Hematopoietic multipotent progenitor cell treated with erythropoietin and hydrocortisone succinate and interleukin-3 and kit ligand, for 17 days (in vitro differentiated cells): Measurements from ENCODE around the gene FAM184A.
"Not testable (repeated sequence)": the region's sequence is repeated elsewhere in the genome, so short reads cannot be mapped to it uniquely, and the experiment has no call there.

Experiments used
- DNase-seq: peaks from one replicate; pipeline ENCODE4 v3.0.0-alpha.2; 2015; ENCODE audit warnings: low spot score

Gene FAM184A

GRCh38 chr6:119052292-119052889 is 26.1 kb downstream of the FAM184A start:
- DNase-seq: no peak

GRCh38 chr6:119044255-119044654 is 34.2 kb downstream of the FAM184A start:
- DNase-seq: no peak

DNA sequence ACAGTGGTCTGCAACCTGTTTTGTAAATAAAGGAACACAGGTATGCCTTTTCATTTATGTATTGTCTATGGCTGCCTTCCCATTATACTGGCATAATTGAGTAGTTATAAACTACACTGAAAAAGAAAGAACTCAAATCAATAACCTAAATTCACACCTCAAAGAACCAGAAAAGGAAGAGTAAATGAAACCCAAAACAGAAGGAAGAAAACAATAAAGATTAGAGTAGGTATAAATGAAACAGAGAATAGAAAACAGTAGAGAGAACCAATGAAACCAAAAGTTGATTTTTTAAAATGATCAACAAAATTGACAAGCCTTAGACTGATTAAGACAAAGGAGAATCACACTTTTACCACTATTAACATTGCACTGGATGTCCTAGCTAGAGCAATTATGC is 34.7 kb downstream of the FAM184A start:
- DNase-seq: no peak

- no peak for DNase-seq
Observed at GRCh38 chr6:119043265-119043664, 35.2 kb downstream of the FAM184A start.

- no peak for DNase-seq
Observed at GRCh38 chr6:119040636-119041035, 37.8 kb downstream of the FAM184A start.

DNA sequence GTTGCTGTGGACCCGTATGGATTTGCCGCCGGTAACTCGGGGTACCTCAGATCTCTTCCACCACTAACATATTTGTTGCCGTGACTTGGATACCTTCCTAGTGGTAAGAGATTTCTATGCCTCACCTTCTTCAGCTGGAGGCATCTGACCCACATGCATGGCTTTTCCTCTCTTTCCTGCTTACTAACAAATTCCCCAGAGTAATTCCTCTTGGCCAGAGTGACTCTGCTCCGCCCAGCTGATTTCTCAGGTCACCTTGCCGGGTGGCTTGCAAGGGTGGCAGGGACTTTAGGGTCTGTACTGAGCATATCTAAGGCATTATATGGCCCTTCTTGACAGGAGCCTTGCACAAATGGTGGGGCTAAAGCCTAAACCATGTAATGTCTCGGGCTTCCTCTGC is 38.2 kb downstream of the FAM184A start:
- no peak for DNase-seq

DNA sequence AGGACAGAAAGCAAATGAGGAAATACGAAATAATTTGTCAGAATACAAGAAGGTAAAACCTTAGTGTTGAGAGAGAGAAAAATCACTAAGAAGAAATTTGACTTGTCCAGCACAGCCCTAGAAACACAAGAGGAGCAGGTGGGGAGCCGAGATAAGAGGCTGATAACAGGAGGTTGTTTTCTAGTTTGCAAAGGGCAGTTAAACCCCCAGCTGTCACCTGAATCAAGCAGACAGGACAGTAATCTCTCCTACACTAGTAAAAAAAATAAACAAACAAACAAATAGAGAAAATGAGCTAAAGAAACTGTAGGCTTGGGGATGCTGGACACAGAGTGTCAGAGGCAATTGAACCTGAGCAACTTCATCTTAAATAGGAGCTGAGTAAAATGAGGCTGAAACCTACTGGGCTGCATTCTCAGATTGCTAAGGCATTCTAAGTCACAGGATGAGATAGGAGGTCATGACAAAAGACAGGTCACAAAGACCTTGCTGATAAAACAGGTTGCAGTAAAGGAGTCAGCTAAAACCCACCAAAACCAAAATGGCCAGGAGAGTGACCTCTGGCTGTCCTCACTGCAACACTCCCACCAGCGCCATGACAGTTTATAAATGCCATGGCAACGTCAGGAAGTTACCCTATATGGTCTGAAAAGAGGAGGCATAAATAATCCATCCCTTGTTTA is 40.4 kb downstream of the FAM184A start:
- DNase-seq: no peak

- no peak for DNase-seq
Observed at GRCh38 chr6:119037264-119037663, 41.2 kb downstream of the FAM184A start.

DNA sequence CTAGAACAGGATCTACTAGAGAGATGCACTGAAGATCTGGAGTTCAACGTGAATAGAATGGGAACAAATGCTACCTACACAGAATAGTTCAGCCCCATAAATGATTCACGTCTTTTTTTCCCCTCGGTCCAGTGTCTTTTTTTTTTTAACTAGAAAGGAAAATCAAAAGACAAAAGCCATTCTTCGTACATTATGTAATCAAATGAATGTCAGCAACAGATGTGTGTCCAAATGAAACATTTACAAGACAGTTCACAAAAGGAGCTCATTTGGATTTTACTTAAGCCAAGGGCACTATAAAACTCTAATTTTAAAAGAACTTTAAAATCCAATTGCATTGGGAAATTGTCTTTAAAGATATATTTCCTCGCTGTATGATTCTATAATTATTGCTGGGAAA is 42.4 kb downstream of the FAM184A start:
- DNase-seq: no peak

DNA sequence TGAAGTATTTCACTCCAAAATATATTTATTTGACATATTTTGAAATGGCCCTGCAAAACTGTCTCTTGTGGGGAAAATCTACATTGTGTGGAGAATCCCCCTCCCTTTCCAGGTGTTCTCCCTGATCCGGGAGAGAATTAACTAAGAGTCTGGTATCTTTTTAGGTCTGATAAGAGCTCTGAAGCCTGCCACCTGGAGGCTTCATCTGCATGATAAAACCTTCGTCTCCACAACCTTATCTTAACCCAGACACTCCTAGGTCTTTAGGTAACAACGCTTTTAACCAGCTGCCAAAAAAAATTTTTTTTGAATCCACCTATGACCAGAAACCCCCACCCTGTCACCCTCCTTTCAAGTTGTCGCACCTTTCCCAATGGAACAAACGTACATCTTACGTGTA is 43.0 kb downstream of the FAM184A start:
- DNase-seq: no peak

- DNase-seq: no peak
Observed at GRCh38 chr6:119034827-119035458, 43.5 kb downstream of the FAM184A start.

DNA sequence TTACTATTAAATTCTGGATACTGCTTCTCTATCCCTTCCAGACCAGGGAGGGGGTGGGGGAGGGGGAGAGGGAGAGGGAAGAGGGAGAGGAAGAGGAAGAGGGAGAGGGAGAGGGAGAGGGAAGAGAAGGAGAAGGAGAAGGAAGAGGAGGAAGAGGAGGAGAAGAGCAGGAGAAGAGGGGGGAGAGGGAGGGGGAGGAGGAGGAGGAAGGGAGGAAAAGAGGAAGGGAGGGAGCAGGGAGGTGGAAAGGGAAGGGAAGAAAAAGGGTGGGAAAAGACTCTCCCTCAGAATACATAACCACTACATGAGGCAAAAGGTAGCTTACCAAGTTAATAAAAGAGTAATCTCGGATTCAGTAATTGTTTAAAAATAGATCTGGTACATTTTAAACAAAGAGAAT is 46.0 kb downstream of the FAM184A start:
- no peak for DNase-seq

GRCh38 chr6:119030759-119031158 is 47.7 kb downstream of the FAM184A start:
- DNase-seq: no peak

DNA sequence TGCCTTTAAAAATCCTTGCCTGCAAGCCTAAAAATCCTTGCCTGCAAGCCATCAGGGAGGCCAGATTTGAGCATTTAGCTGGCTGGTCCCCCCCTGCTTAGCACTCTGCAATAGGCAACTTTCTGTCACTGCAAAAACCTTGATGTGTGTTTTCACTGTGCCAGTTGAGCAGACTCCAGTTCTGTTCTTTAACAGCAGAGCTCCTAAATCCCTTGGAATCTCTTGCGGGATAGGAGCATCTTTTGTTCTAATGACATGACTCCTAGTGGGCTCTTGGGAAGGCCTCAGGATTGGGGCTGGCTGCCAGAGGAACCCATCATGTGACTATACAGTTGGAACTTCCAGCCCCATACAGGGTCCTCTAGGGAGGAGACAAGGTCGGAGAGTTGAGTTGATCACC is 50.4 kb downstream of the FAM184A start:
- DNase-seq: no peak

GRCh38 chr6:119027465-119027864 is 51.0 kb downstream of the FAM184A start:
- DNase-seq: no peak

- no peak for DNase-seq
Observed at GRCh38 chr6:119026822-119027221, 51.6 kb downstream of the FAM184A start.

DNA sequence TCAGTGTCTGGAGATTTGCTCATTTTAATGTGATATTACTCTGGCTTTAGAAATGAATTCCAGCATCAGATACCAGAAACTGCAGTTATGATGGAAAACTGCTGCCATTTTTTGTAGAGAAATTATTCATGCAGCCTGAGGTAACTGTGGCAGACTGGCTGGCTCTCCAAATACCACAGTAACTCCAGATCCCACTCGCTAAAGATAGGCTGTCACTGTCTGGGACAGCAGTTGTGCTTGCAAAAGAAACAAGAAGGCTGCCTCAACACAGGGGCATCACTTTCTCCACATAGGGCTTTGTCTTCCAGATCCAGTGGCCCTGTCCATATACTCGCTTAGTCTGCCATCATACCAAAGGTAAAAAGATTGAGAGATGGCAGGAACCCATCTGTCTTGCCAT is 52.7 kb downstream of the FAM184A start:
- no peak for DNase-seq

- DNase-seq: no peak
Observed at GRCh38 chr6:119024111-119024510, 54.4 kb downstream of the FAM184A start.

DNA sequence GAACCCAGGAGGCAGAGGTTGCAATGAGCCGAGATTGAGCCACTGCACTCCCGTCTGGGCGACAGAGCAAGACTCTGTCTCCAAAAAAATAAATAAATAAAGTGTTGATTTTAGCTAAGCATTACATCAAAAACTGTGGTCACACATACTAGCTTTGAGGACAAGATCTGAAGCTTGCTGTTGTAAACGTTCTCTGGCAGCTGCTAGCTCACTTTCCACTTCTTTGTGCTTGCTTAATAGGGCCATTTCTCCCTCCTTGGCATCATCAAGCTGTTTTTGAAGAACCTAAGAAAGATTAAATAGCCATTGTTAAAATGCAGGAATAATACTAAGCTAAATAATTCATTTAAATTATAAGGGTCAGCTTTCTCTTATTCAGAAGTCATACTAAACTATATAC is 55.7 kb downstream of the FAM184A start:
- DNase-seq: no peak

DNA sequence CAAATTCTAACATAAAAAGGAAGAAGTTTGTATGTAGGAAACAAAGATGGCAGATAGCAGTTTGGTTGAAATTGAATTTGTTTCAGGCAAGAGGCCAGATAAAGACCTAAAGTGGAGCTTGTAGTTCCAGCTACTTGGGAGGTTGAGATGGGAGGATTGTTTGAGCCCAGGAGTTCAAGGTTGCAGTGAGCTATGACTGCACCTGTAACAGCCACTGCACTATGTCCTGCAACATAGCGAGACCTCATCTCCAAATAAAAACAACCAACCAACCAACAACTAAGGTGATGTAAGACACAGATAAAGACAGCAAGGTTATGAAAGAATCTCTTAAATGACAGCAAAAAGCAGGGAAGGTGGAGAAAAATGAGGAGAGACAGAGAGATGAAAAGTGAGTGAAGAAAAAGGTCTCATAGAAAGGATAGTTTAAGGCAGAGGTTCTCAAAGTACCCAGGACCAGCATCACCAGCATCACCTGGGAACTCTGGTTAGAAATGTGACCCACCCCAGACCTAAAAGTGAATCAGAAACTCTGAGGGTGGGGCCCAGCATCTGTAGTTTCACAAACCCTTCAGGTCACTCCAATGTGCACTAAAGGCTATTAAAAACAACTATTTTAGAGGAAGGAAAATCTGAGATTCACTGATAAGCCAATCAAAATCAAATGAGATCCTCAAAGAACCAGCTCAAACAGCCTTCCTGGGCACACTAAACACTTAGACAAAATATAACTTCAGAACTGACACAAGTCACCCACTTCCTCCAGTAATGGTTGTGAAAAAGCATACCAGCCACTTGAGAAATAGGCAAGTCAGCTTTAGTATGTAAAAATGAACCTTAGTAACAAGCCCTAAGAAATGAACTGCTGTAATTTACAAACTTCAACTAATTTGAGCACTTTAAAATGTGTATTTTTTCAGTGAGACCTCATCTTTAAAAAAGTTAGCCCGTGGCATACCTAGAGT is 57.6 kb downstream of the FAM184A start:
- no peak for DNase-seq

GRCh38 chr6:119015165-119015564 is 63.3 kb downstream of the FAM184A start:
- DNase-seq: not testable (repeated sequence)

DNA sequence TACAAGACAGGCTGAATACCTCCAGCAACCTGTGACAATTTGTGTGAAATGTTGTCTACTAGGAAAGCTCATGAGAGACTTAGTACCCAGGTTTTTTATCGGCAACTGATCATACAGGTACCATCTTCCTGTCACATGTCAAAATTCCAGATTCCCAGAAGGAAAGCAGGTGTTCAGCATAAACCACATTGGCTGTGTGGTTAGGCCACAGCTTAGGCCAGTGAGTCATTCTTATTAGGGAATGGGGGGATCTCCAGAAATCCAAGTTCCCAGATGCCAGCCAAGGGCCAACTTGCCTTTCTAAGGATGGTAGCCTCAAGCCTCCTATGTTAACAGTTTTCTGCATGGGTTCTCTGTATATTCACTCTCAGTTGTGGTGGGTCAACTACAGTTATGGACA is 65.9 kb downstream of the FAM184A start:
- DNase-seq: no peak
